Osteoblast (primary cell): ENCODE results near the gene ALKBH8. TPM values are rescaled to one million over a fixed set of nuclear protein-coding genes. Genes with fewer than 3 reads are reported as not detected.

Source experiments
- DNase-seq: peaks from one replicate; pipeline ENCODE4 v3.0.0; 2011; ENCODE audit warnings: low spot score, mixed read lengths; ENCODE audit not compliant: insufficient read length; ENCODE audit errors: missing footprints
- H2AFZ ChIP-seq: 2 replicates; pipeline ENCODE4 v1.6.0; 2011; ENCODE audit warnings: mild to moderate bottlenecking, low read length
- H3K27ac ChIP-seq: 2 replicates; pipeline ENCODE4 v1.5.1; 2011; ENCODE audit warnings: mild to moderate bottlenecking, low read depth, low read length, moderate library complexity
- H3K27me3 ChIP-seq: 2 replicates; pipeline ENCODE4 v1.6.0; 2012; ENCODE audit warnings: mild to moderate bottlenecking, control low read depth, inconsistent platforms, low read length, moderate library complexity; ENCODE audit not compliant: insufficient read depth
- H3K36me3 ChIP-seq: 2 replicates; pipeline ENCODE4 v1.5.1; 2011; ENCODE audit warnings: mild to moderate bottlenecking, low read length, control low read depth, moderate library complexity; ENCODE audit not compliant: insufficient read depth
- H3K4me1 ChIP-seq: 2 replicates; pipeline ENCODE4 v1.5.1; 2011; ENCODE audit warnings: mild to moderate bottlenecking, low read length, control low read depth, moderate library complexity; ENCODE audit not compliant: insufficient read depth
- H3K4me2 ChIP-seq: 2 replicates; pipeline ENCODE4 v1.6.0; 2011; ENCODE audit warnings: mild to moderate bottlenecking, low read length; ENCODE audit not compliant: insufficient read depth
- H3K4me3 ChIP-seq: fragments of 200-600 bp; sonication (generic); 3 replicates; pipeline ENCODE4 v1.5.1; 2012; ENCODE audit warnings: mild to moderate bottlenecking, low read length, inconsistent platforms; ENCODE audit not compliant: insufficient read depth
- H3K79me2 ChIP-seq: 2 replicates; pipeline ENCODE4 v1.6.0; 2012; ENCODE audit warnings: mild to moderate bottlenecking, low read length, control low read depth, inconsistent platforms; ENCODE audit not compliant: insufficient read depth
- H3K9me3 ChIP-seq: 2 replicates; pipeline ENCODE4 v1.5.1; 2011; ENCODE audit warnings: low read depth, low read length, control low read depth
- H4K20me1 ChIP-seq: 2 replicates; pipeline ENCODE4 v1.6.0; 2012; ENCODE audit warnings: mild to moderate bottlenecking, low read length, control low read depth; ENCODE audit not compliant: insufficient read depth
- CTCF ChIP-seq: IDR thresholded peaks from 2 replicates; pipeline ENCODE4 v1.5.1; 2011; ENCODE audit warnings: mild to moderate bottlenecking, low read depth, low read length, moderate library complexity; ENCODE audit errors: extremely low read depth
- total RNA-seq: library from RNA; depleted of rRNA; stranded (reverse); fragments of >200 nt; gene quantifications from 2 replicates; pipeline ENCODE4 v1.2.3, GENCODE V29; 2012

Gene ALKBH8
- total RNA-seq, 1 donor = 6.2 TPM

- TF ChIP-seq CTCF = no peak
- peak overlapping the region; percentile 89 for H3K4me2 ChIP-seq
- H3K9me3 ChIP-seq = no peaks in the 10 kb centered on the region
Observed at GRCh38 chr11:107562647-107563208, 2.8 kb downstream of the ALKBH8 start.

GRCh38 chr11:107561688-107562087 is 3.8 kb downstream of the ALKBH8 start:
- TF ChIP-seq CTCF = no peak
- H3K27ac ChIP-seq = peak overlapping the region; percentile 86
- H2AFZ ChIP-seq = no peak overlapping the region

More at GRCh38 chr11:107562647-107563208, 2.8 kb downstream of the ALKBH8 start:
- DNase-seq = no peak
- Histone ChIP-seq H3K27ac (peak overlapping the region; percentile 86), H3K4me3 (no peak overlapping the region), H4K20me1 (no peaks in the 10 kb centered on the region), H2AFZ (no peak overlapping the region), H3K4me1 (peaks cover 50% of the 10 kb centered on the region), H3K27me3 (no peaks in the 10 kb centered on the region), H3K36me3 (peaks cover 5% of the 10 kb centered on the region), H3K79me2 (peaks cover 9% of the 10 kb centered on the region)

GRCh38 chr11:107550304-107550703 is 15.2 kb downstream of the ALKBH8 start:
- H3K36me3 ChIP-seq = peaks cover 8% of the 10 kb centered on the region
- no peaks in the 10 kb centered on the region for H4K20me1 ChIP-seq
- no peak overlapping the region for H3K4me2 ChIP-seq
- H3K4me3 ChIP-seq = no peak overlapping the region
- H3K27ac ChIP-seq = no peak overlapping the region
- no peak overlapping the region for H2AFZ ChIP-seq
- DNase-seq = no peak
- no peaks in the 10 kb centered on the region for H3K27me3 ChIP-seq
- H3K9me3 ChIP-seq = no peaks in the 10 kb centered on the region
- no peak for TF ChIP-seq CTCF
- H3K4me1 ChIP-seq = peaks cover 4% of the 10 kb centered on the region
- no peaks in the 10 kb centered on the region for H3K79me2 ChIP-seq

More at GRCh38 chr11:107561688-107562087, 3.8 kb downstream of the ALKBH8 start:
- no peaks in the 10 kb centered on the region for H3K9me3 ChIP-seq
- peaks cover 50% of the 10 kb centered on the region for H3K4me1 ChIP-seq
- H3K27me3 ChIP-seq = no peaks in the 10 kb centered on the region
- H3K4me2 ChIP-seq = no peak overlapping the region
- H3K79me2 ChIP-seq = peaks cover 9% of the 10 kb centered on the region
- no peaks in the 10 kb centered on the region for H4K20me1 ChIP-seq
- no peak overlapping the region for H3K4me3 ChIP-seq
- no peak for DNase-seq
- peaks cover 5% of the 10 kb centered on the region for H3K36me3 ChIP-seq

- H4K20me1 ChIP-seq = no peaks in the 10 kb centered on the region
- no peak overlapping the region for H2AFZ ChIP-seq
- no peak overlapping the region for H3K4me2 ChIP-seq
Observed at GRCh38 chr11:107549954-107550285, 15.6 kb downstream of the ALKBH8 start.

More at GRCh38 chr11:107549954-107550285, 15.6 kb downstream of the ALKBH8 start:
- TF ChIP-seq CTCF = no peak
- Histone ChIP-seq H3K27ac (no peak overlapping the region), H3K79me2 (no peaks in the 10 kb centered on the region), H3K9me3 (no peaks in the 10 kb centered on the region), H3K36me3 (peaks cover 5% of the 10 kb centered on the region), H3K27me3 (no peaks in the 10 kb centered on the region), H3K4me1 (peaks cover 8% of the 10 kb centered on the region), H3K4me3 (no peak overlapping the region)
- no peak for DNase-seq
